ENCODE results near the gene IGF2. TPM values are rescaled to one million over a fixed set of nuclear protein-coding genes. Genes with fewer than 3 reads are reported as not detected.
A peak's percentile ranks its signal among the peaks of the same experiment; 100 is the strongest.
"Not testable (repeated sequence)": the region's sequence is repeated elsewhere in the genome, so short reads cannot be mapped to it uniquely, and the experiment has no call there.

The IGF2 gene
- polyA plus RNA-seq, 1 donor (not counting 4 experiments of a cell fraction or from before 2014, with no cell fraction given) = not detected

GRCh38 chr11:2178906-2179494, 39.8 kb upstream of the IGF2 start:
- dilution Hi-C loops (cut with MboI; ENCODE audit: extremely low pct_ligation_motif_present, low sequenced_read_pairs) = no loop called here
- peak overlapping the region; percentile 92 for H3K4me2 ChIP-seq (ENCODE audit: control insufficient read depth, extremely low read depth, insufficient read depth, low read depth, low read length)
- no peak for TF ChIP-seq CTCF (optimal IDR thresholded peaks at IDR 0.05 in 1 of 3, IDR thresholded peaks at IDR 0.05 in 1 of 3, conservative IDR thresholded peaks at IDR 0.05 in 1 of 3; ENCODE audit: extremely low read depth in 1 of 3, insufficient read depth in 2 of 3, low read length in 3 of 3)
- no peak for TF ChIP-seq EZH2 (IDR thresholded peaks at IDR 0.05; ENCODE audit: low read length)
- H3K79me2 ChIP-seq (ENCODE audit: control insufficient read depth, insufficient read depth, low read length) = peaks cover 4% of the 10 kb centered on the region
- no peaks in the 10 kb centered on the region for H3K36me3 ChIP-seq (ENCODE audit: control insufficient read depth in 2 of 2, extremely low read depth in 1 of 2, insufficient read depth in 2 of 2, low read length in 2 of 2)
- H3K9me1 ChIP-seq (ENCODE audit: control insufficient read depth, extremely low read depth, insufficient read depth, low read length) = no peaks in the 10 kb centered on the region
- DNase-seq (ENCODE audit: low read depth, low spot score) (peak; percentile 99), FAIRE-seq (peak; percentile 89)
- no peak overlapping the region for H2AFZ ChIP-seq (ENCODE audit: control insufficient read depth, low read length)
- H3K4me3 ChIP-seq (ENCODE audit: control insufficient read depth in 2 of 3, extremely low read depth in 1 of 3, insufficient read depth in 2 of 3, low read depth in 1 of 3, low read length in 3 of 3) = peak overlapping the region in 2 of 3 experiments; percentile 24 to 30
- peak overlapping the region; percentile 69 for H3K9ac ChIP-seq (ENCODE audit: control insufficient read depth, extremely low read depth, insufficient read depth, low read length)
- H3K27ac ChIP-seq (ENCODE audit: control insufficient read depth, insufficient read depth, low read length) = peak overlapping the region; percentile 91
- peaks cover 68% of the 10 kb centered on the region for H3K4me1 ChIP-seq (ENCODE audit: control insufficient read depth, extremely low read depth, insufficient read depth, low read length)
- no peaks in the 10 kb centered on the region for H3K9me3 ChIP-seq (ENCODE audit: control insufficient read depth, low read depth, low read length)
- H3K27me3 ChIP-seq (ENCODE audit: control insufficient read depth, extremely low read depth, insufficient read depth, low read length) = no peaks in the 10 kb centered on the region
- no peaks in the 10 kb centered on the region for H4K20me1 ChIP-seq (ENCODE audit: control insufficient read depth, extremely low read depth, insufficient read depth, low read length)

- Histone ChIP-seq H3K4me2 (ENCODE audit: control insufficient read depth, extremely low read depth, insufficient read depth, low read depth, low read length) (peak overlapping the region; percentile 92), H3K9ac (ENCODE audit: control insufficient read depth, extremely low read depth, insufficient read depth, low read length) (peak overlapping the region; percentile 69), H3K4me3 (ENCODE audit: control insufficient read depth in 2 of 3, extremely low read depth in 1 of 3, insufficient read depth in 2 of 3, low read depth in 1 of 3, low read length in 3 of 3) (peak overlapping the region; percentile 16 to 30 (median 24)), H3K4me1 (ENCODE audit: control insufficient read depth, extremely low read depth, insufficient read depth, low read length) (peaks cover 68% of the 10 kb centered on the region), H3K27ac (ENCODE audit: control insufficient read depth, insufficient read depth, low read length) (peak overlapping the region; percentile 91)
- H3K27me3 ChIP-seq (ENCODE audit: control insufficient read depth, extremely low read depth, insufficient read depth, low read length); H2AFZ ChIP-seq (ENCODE audit: control insufficient read depth, low read length); H3K36me3 ChIP-seq (ENCODE audit: control insufficient read depth in 2 of 2, extremely low read depth in 1 of 2, insufficient read depth in 2 of 2, low read length in 2 of 2); H3K79me2 ChIP-seq (ENCODE audit: control insufficient read depth, insufficient read depth, low read length); H3K9me1 ChIP-seq (ENCODE audit: control insufficient read depth, extremely low read depth, insufficient read depth, low read length); dilution Hi-C loops (cut with MboI; ENCODE audit: extremely low pct_ligation_motif_present, low sequenced_read_pairs); H4K20me1 ChIP-seq (ENCODE audit: control insufficient read depth, extremely low read depth, insufficient read depth, low read length); H3K9me3 ChIP-seq (ENCODE audit: control insufficient read depth, low read depth, low read length); DNase-seq (ENCODE audit: low read depth, low spot score): not testable (repeated sequence)
- peak; percentile 55 for FAIRE-seq
Measured at GRCh38 chr11:2178055-2178773, 39.0 kb upstream of the IGF2 start.
